ENCODE results near the gene USP53. TPM values are rescaled to one million over a fixed set of nuclear protein-coding genes. Genes with fewer than 3 reads are reported as not detected.
A peak's percentile ranks its signal among the peaks of the same experiment; 100 is the strongest.

The USP53 gene
- total and polyA plus RNA-seq, 2 of the 13 experiments (the other 11 are each of a cell fraction or from before 2014, with no cell fraction given): 5.3 to 8.1 TPM

GRCh38 chr4:119212964-119213606 lies 572 bp downstream of the USP53 start (continued):
- TF ChIP-seq AKNA (CRISPR knock-in tag; IDR thresholded peaks at IDR 0.05; ENCODE audit: borderline replicate concordance): no peak
- TF ChIP-seq ZNF414 (CRISPR knock-in tag; IDR thresholded peaks at IDR 0.05): no peak
- no peak; the same call in 1 of the 2 replicates for TF ChIP-seq MIER2 (CRISPR knock-in tag; IDR thresholded peaks at IDR 0.05)
- no peak for TF ChIP-seq FOXK1 (CRISPR knock-in tag; IDR thresholded peaks at IDR 0.05; ENCODE audit: borderline replicate concordance, low read depth)
- no peak for TF ChIP-seq MAFF (IDR thresholded peaks at IDR 0.05; ENCODE audit: low read depth, low read length)
- no peak for TF ChIP-seq RFX3 (CRISPR knock-in tag; IDR thresholded peaks at IDR 0.05)
- TF ChIP-seq CAMTA2 (CRISPR knock-in tag; IDR thresholded peaks at IDR 0.05; ENCODE audit: borderline replicate concordance): no peak
- peak; percentile 64; the same call in 1 of the 2 replicates for TF ChIP-seq ZNF710 (CRISPR knock-in tag; IDR thresholded peaks at IDR 0.05; ENCODE audit: borderline replicate concordance)
- no peak for TF ChIP-seq ZNF724P (CRISPR knock-in tag; IDR thresholded peaks at IDR 0.05; ENCODE audit: borderline replicate concordance)
- 0 out of 2 replicates have a peak, but pooled peaks have one; percentile 64 for TF ChIP-seq NR2F2 (IDR thresholded peaks at IDR 0.05; ENCODE audit: borderline replicate concordance, low read depth)
- TF ChIP-seq, protein P1, sequence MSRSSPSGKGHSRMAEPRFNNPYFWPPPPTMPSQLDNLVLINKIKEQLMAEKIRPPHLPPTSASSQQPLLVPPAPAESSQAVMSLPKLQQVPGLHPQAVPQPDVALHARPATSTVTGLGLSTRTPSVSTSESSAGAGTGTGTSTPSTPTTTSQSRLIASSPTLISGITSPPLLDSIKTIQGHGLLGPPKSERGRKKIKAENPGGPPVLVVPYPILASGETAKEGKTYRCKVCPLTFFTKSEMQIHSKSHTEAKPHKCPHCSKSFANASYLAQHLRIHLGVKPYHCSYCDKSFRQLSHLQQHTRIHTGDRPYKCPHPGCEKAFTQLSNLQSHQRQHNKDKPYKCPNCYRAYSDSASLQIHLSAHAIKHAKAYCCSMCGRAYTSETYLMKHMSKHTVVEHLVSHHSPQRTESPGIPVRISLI (CRISPR knock-in tag; IDR thresholded peaks at IDR 0.05; ENCODE audit: borderline replicate concordance): peak; percentile 24; the same call in 1 of the 2 replicates
- TF ChIP-seq, protein P2, sequence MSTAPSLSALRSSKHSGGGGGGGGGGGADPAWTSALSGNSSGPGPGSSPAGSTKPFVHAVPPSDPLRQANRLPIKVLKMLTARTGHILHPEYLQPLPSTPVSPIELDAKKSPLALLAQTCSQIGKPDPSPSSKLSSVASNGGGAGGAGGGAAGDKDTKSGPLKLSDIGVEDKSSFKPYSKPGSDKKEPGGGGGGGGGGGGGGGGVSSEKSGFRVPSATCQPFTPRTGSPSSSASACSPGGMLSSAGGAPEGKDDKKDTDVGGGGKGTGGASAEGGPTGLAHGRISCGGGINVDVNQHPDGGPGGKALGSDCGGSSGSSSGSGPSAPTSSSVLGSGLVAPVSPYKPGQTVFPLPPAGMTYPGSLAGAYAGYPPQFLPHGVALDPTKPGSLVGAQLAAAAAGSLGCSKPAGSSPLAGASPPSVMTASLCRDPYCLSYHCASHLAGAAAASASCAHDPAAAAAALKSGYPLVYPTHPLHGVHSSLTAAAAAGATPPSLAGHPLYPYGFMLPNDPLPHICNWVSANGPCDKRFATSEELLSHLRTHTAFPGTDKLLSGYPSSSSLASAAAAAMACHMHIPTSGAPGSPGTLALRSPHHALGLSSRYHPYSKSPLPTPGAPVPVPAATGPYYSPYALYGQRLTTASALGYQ (CRISPR knock-in tag; IDR thresholded peaks at IDR 0.05): no peak
- no peak for TF ChIP-seq ZNF180 (CRISPR knock-in tag; IDR thresholded peaks at IDR 0.05; ENCODE audit: borderline replicate concordance, low read depth)
- no peak for TF ChIP-seq CBX2 (IDR thresholded peaks at IDR 0.05; ENCODE audit: low read depth, low read length)
- no peak for TF ChIP-seq CBX2 (CRISPR knock-in tag; IDR thresholded peaks at IDR 0.05; ENCODE audit: low read depth)
- TF ChIP-seq ZNF292 (CRISPR knock-in tag; IDR thresholded peaks at IDR 0.05; ENCODE audit: borderline replicate concordance, low read depth): peak; percentile 89; the same call in 1 of the 2 replicates
- peak; percentile 78; the same call in 1 of the 2 replicates for TF ChIP-seq EED (CRISPR knock-in tag; IDR thresholded peaks at IDR 0.05)
- TF ChIP-seq ARID2 (CRISPR knock-in tag; IDR thresholded peaks at IDR 0.05; ENCODE audit: borderline replicate concordance): no peak
- no peak for TF ChIP-seq ZNF230 (CRISPR knock-in tag; IDR thresholded peaks at IDR 0.05)
